Hepatocyte (in vitro differentiated cells): Measurements from ENCODE around the gene LYPD1.

Source experiments
- CTCF ChIP-seq: fragments of 200-600 bp; sonication (generic); IDR thresholded peaks from 2 replicates; pipeline ENCODE4 v1.5.1; 2016; ENCODE audit warnings: antibody characterized with exemption, mild to moderate bottlenecking; ENCODE audit not compliant: poor library complexity
- EZH2 ChIP-seq: fragments of 200-600 bp; sonication (generic); IDR thresholded peaks from 2 replicates; pipeline ENCODE4 v1.6.1; 2016; ENCODE audit warnings: antibody characterized with exemption, mild to moderate bottlenecking, borderline replicate concordance

GRCh38 chr2:132605236-132606180 lies 64.5 kb downstream of the LYPD1 start:
- TF ChIP-seq CTCF (no peak), EZH2 (no peak)
